Retina (tissue), 1 donor: ENCODE measurements around the gene ATP6V1E1.

ENCODE experiments used
- DNase-seq: peaks from one replicate; pipeline ENCODE4 v3.0.0-alpha.2; 2016

ATP6V1E1 gene

GRCh38 chr22:17633217-17633997 is 4.9 kb upstream of the ATP6V1E1 start:
- no peak for DNase-seq

- DNase-seq, result no peak
These were observed 2.6 kb upstream of the ATP6V1E1 start for GRCh38 chr22:17631076-17631565.

GRCh38 chr22:17629641-17630040 is 1.1 kb upstream of the ATP6V1E1 start:
- no peak for DNase-seq

DNA sequence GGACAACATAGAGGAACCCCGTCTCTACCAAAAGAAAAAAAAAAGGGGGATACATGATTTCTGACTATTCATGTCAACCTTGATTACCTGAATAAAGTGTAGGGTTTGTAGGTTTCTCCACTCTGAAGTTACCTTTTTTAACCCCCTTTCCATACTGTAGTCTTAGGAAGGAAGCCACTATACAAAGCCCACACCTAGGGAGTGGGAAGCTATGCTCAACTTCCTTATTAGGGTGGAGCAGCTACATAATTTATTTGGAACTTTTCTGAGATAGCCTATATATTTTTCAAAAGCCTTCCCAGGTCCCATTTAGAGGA is 582 bp upstream of the ATP6V1E1 start:
- DNase-seq, result no peak

GRCh38 chr22:17627961-17628405 is 566 bp downstream of the ATP6V1E1 start:
- DNase-seq, result no peak

DNA sequence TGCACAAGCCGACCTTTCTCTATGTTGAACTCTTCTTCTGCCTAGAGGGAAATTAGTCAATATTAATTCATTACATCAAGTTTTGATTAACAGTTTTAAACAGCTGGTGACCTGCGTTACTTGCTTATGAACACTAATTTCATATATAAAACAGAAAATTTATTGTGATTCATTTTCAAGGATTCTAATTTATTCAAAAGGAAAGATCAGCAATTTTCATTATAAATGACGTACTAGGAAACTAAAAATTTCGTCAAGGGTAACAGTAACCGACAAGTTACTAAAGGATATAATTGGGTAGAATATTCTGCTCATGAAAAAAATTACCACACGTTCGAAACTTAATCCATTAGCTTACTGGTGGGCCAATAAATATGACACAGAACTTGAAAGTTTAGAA is 15.3 kb downstream of the ATP6V1E1 start:
- no peak for DNase-seq

DNA sequence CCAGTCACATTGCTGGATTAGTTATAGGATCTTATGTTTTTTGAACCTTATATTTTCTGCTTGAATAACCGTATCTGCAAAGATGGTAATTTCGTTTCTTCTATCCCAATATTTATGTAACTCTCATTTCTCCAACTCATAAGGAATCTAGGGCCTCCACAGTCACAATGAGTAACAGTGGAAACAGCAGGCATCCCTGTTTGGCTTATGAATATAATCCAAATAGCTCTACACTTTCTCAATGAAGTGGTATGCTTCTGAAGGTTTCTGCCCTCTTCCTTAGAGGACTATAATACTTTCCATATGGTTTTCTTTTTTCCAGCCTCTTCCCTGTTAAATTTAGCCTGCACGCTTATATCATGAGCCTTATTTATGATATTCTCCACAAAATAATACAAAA is 16.5 kb downstream of the ATP6V1E1 start:
- no peak for DNase-seq

DNA sequence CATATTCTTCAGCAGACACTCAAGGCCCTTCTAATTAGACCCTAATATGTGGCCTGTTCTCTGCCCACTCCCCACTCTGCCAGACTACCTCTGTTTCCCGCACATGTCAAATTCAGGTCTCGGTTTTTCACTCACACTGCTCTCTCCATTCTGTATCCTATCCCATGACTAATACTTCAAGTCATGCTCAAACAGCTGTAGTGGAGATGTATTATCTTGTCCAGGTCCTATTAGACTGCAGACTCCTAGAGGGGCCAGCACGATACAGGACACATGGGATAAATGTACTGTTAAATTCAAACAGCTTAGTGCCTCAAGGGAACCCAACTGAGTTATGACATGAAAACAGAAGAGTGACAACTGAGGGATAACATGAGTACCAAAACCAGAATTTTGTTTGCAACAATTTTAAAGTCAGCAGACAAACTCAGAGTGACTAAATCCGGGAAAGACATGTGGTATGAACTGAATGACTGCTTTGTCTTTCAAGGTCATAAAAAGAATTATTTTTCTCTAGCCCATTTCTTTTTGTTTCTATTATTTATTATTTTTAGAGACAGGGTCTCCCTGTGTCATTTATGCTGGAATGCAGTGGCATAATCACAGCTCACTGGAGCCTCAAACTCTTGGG is 20.5 kb downstream of the ATP6V1E1 start:
- DNase-seq, result no peak

- no peak for DNase-seq
These were observed 22.1 kb downstream of the ATP6V1E1 start for GRCh38 chr22:17606496-17606895.

GRCh38 chr22:17603668-17604067 is 24.9 kb downstream of the ATP6V1E1 start:
- no peak for DNase-seq

GRCh38 chr22:17601031-17601430 is 27.5 kb downstream of the ATP6V1E1 start:
- no peak for DNase-seq

DNA sequence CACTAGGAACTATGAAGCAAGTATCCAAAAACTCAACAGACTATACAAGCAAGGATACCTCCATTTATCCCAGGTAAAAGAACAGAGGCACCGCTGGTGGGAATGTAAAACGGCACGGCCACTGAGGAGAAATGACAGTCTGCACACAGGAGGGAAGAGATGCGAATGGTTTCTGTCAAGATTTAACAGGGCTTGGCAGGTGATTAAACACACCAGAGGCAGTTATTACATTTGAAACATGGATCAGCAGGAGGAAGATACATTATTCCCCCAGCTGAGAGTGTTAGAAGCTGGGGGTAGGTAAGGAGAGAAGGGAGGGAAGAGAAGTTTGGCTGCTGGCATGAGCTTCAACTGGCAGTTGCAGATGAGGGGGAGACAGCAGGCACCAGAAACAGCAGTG is 30.2 kb downstream of the ATP6V1E1 start:
- DNase-seq, result no peak

- DNase-seq, result no peak
These were observed 31.3 kb downstream of the ATP6V1E1 start for GRCh38 chr22:17597217-17597616.

DNA sequence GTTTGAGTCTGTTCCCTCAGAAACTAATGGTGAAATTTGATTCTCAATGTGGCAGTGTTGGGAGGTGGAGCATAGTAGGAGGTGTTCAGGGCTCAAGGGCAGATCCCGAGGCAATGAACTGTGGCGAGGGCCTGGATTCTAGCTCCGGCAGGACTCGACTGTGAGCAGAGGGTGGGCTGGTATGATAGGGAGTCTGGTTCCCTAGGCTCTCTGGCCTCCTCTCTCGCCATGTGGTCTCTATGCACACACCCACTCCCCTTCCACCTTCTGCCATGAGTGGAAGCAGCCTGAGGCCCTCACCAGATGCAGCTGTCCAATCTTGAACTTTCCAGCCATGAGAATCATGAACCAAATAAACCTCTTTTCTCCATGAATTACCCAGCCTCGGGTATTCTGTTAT is 32.3 kb downstream of the ATP6V1E1 start:
- DNase-seq, result no peak

- no peak for DNase-seq
These were observed 36.3 kb downstream of the ATP6V1E1 start for GRCh38 chr22:17592201-17592600.

DNA sequence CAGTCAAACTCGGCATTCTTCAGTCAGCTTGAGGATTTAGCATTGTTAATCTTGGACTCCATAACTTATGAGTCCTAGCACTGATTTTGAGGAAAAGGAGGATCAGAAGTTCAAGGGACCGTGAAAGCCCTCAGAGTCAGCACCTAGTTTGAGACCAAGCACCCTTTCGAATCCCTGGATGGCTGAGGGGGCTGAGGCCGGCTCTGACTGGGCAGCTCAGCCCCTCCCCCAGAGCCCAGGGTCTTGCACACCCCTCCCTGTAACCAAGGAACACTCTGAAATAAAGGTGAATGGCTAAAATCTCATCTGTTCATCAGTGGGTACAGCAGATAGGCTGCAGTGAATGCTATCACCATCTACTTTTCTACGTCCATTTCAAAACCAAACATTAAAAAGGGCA is 38.0 kb downstream of the ATP6V1E1 start:
- DNase-seq, result no peak

DNA sequence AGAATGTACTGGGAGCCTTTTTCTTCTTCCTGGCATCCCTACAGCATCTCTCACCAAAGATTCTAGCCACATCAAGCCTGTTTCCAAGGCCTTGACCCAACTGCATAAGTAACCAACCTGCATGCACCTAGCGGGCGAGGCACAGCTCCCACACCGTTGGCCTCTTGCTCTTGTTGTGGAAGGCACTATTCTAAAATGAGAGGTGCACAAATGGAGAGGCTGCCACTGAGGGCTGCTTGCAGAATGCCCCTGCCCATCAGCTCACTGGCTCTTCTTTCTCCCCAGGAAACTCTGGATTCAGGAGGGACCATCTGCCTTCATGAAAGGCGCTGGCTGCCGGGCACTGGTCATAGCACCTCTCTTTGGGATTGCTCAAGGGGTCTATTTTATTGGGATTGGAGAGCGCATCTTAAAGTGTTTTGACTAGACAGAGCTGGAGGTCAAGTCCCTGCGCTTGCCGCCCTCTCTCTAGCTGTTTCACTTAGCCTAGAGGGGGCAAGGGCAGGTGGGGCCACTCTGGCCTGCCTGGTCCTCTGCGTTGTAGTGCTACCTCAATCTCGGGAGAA is 38.7 kb downstream of the ATP6V1E1 start:
- no peak for DNase-seq

DNA sequence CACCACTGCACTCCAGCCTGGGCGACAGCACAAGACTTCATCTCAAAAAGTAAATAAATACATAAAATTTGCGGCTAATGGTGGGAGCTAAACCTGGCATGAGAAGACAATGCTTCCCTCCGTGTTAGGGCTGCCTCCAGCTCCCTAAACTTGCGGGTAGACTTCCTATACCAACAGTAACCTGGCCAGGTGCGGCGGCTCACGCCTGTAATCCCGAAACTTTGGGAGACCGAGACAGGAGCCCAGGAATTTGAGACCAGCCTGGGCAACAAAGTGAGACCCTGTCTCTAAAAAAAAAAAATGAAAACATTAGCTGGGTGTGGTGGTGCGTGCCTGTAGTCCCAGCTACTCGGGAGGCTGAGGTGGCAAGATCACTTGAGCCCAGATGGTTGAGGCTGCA is 39.9 kb downstream of the ATP6V1E1 start:
- DNase-seq, result no peak

- DNase-seq, result no peak
These were observed 40.9 kb downstream of the ATP6V1E1 start for GRCh38 chr22:17587629-17588028.

DNA sequence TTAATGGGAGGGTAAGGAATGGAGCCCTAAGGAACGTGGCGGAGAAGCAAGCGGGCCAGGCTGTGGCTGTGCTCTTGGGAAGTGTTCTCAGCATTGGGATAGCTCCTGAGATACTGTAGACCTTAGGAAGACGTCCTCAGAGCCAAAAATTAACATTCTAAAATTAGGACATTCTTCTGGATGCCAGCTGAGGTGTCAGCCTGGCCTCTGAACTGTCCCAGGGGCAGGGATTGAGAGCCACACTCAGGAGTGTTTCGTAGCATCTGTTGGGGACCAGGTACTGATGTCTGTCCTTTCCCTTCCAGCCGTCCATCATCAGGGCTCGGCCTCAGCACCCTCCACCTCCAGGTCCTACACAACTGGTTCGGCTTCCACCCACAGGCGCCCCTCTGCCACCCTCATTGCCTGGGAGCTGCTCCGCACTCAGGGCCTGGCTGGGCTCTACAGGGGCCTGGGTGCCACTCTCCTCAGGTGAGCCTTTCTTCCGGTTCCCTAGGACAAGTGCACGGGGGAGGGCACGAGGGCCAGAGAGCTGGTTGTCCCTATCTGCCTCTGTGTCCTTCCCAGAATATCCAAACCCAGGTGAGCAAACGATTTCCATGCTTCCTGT is 41.6 kb downstream of the ATP6V1E1 start:
- DNase-seq, result no peak

GRCh38 chr22:17583151-17583550 is 45.4 kb downstream of the ATP6V1E1 start:
- DNase-seq, result no peak

DNA sequence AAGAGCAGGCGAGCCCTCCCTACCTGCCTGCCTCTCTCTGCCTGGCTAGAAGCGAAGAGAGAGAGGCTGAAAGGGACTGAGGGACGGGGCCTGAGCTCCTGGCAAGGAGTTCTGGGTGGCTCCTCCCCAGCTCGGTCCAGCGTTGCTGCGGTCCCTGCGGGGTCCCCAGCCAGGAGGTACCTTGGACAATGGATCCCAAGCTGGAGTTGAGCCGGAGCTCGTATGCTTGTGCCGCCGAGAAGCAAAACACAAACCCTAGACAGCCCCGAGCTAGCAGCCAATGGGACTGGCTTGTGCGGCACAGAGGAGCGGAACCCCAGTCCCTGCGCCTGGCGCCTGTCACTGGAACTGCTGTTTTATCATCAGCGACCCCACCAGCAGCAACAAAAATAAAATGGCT is 46.9 kb downstream of the ATP6V1E1 start:
- DNase-seq, result no peak

- DNase-seq, result peak; percentile 43
These were observed 47.5 kb downstream of the ATP6V1E1 start for GRCh38 chr22:17581056-17581455.
